ENCODE results near the gene LMO7. TPM values are rescaled to one million over a fixed set of nuclear protein-coding genes. Genes with fewer than 3 reads are reported as not detected.

Gene LMO7
- total and polyA plus RNA-seq, 2 experiments from 2014 or later: 47.2 to 105 TPM

DNA sequence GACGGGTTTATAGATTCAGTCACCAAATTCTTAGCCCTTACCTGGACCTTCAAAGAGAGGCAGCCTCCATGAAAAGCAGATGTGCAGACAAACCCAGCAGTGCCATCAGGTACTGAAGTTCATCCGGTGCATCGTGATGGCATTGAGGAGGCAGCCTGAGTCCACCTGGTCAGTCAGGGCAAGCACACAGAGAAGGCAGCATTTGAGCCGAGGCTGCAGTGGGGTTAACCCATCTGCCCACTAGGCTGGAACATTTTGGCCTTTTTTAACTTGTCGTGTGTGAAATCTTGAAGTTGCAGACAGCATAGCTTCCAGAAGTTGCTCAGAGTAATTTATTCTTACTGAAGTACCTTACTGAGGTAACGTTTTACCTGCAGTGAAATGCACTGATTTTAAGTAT, 4.9 kb downstream of the LMO7 start:
- 97% methylated on average over 6 of the region's 6 CpGs for WGBS (ENCODE audit: low lambda C conversion rate, missing lambda C conversion rate)
- H3K27me3 ChIP-seq: peaks cover 12% of the 10 kb centered on the region
- no peaks in the 10 kb centered on the region for H3K4me1 ChIP-seq (ENCODE audit: insufficient read depth)
- no peak overlapping the region for H3K4me2 ChIP-seq
- peaks cover 3% of the 10 kb centered on the region for H3K79me2 ChIP-seq
- H3K9me2 ChIP-seq (replicated peaks; ENCODE audit: insufficient read depth): no peaks in the 10 kb centered on the region
- no peaks in the 10 kb centered on the region for H3K9me3 ChIP-seq (ENCODE audit: low read depth)
- H4K20me1 ChIP-seq (ENCODE audit: insufficient read depth, poor library complexity, severe bottlenecking): no peaks in the 10 kb centered on the region
- no peak overlapping the region for H3K4me3 ChIP-seq
- no peak for DNase-seq (ENCODE audit: low spot score)
- TF ChIP-seq, protein P1, sequence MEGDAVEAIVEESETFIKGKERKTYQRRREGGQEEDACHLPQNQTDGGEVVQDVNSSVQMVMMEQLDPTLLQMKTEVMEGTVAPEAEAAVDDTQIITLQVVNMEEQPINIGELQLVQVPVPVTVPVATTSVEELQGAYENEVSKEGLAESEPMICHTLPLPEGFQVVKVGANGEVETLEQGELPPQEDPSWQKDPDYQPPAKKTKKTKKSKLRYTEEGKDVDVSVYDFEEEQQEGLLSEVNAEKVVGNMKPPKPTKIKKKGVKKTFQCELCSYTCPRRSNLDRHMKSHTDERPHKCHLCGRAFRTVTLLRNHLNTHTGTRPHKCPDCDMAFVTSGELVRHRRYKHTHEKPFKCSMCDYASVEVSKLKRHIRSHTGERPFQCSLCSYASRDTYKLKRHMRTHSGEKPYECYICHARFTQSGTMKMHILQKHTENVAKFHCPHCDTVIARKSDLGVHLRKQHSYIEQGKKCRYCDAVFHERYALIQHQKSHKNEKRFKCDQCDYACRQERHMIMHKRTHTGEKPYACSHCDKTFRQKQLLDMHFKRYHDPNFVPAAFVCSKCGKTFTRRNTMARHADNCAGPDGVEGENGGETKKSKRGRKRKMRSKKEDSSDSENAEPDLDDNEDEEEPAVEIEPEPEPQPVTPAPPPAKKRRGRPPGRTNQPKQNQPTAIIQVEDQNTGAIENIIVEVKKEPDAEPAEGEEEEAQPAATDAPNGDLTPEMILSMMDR (IDR thresholded peaks at IDR 0.05; ENCODE audit: poor library complexity): no peak
- no peak for TF ChIP-seq EZH2 (IDR thresholded peaks at IDR 0.05; ENCODE audit: borderline replicate concordance)
- TF ChIP-seq EZH2phosphoT487 (IDR thresholded peaks at IDR 0.05; ENCODE audit: low read depth, severe bottlenecking, unreplicated experiment): no peak
- no peak overlapping the region for H2AFZ ChIP-seq
- H3K27ac ChIP-seq: no peak overlapping the region
- H3K36me3 ChIP-seq (replicated peaks; ENCODE audit: insufficient read depth, low read depth): no peaks in the 10 kb centered on the region

DNA sequence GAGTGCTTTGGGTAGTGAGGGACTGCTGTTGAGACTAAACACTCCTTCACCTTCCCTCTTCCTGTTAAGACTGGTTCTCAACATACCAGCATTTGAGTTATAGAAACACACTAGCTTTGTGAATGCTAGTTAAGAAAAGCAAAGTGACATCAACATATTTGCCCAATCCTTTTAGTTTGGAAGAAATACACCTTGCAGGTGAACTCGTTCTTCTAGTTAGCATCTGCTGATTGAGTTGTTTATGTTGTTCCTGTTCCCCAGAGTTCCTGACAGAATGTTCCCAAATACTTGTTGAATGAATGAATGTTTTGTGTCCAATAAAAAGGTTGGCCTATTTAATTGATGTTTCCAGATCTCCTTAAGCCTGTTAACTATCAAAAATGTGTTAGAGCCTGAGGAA, 7.1 kb downstream of the LMO7 start:
- 62% methylated on average over 1 of the region's 1 CpG for WGBS (ENCODE audit: low lambda C conversion rate, missing lambda C conversion rate)
- H3K27me3 ChIP-seq: peaks cover 2% of the 10 kb centered on the region
- no peaks in the 10 kb centered on the region for H3K9me2 ChIP-seq (replicated peaks; ENCODE audit: insufficient read depth)
- no peaks in the 10 kb centered on the region for H3K36me3 ChIP-seq (replicated peaks; ENCODE audit: insufficient read depth, low read depth)
- no peak overlapping the region for H3K4me3 ChIP-seq
- no peaks in the 10 kb centered on the region for H3K9me3 ChIP-seq (ENCODE audit: low read depth)
- H4K20me1 ChIP-seq (ENCODE audit: insufficient read depth, poor library complexity, severe bottlenecking): no peaks in the 10 kb centered on the region
- H3K4me1 ChIP-seq (ENCODE audit: insufficient read depth): no peaks in the 10 kb centered on the region
- no peak overlapping the region for H3K4me2 ChIP-seq
- no peak overlapping the region for H3K27ac ChIP-seq
- TF ChIP-seq EZH2phosphoT487 (IDR thresholded peaks at IDR 0.05; ENCODE audit: low read depth, severe bottlenecking, unreplicated experiment) (no peak), EZH2 (IDR thresholded peaks at IDR 0.05; ENCODE audit: borderline replicate concordance) (no peak)
- TF ChIP-seq, protein P1 (IDR thresholded peaks at IDR 0.05; ENCODE audit: poor library complexity): no peak
- H2AFZ ChIP-seq: no peak overlapping the region
- DNase-seq (ENCODE audit: low spot score): no peak
- peaks cover 3% of the 10 kb centered on the region for H3K79me2 ChIP-seq

DNA sequence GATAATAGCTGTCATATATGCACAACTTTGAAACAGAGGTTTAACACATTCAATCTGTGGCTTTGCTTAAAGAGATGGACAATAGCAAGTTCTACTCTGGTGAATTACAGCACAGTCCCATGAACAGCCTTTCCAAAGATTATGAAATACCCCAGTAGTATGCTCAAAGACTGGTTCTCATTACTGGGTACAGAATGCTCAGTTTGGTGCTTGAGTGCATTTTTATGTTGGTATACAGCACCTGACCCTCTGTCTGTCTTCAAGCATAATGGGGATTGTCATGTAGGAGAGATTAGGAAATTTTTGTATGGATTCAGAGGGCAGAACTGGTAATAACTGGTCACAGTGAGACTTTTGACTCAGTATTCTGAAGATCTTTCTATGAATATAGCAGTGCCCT, 7.6 kb downstream of the LMO7 start:
- H3K4me3 ChIP-seq: no peak overlapping the region
- no peak overlapping the region for H3K27ac ChIP-seq
- H3K9me2 ChIP-seq (replicated peaks; ENCODE audit: insufficient read depth): no peaks in the 10 kb centered on the region
- no peak for TF ChIP-seq EZH2phosphoT487 (IDR thresholded peaks at IDR 0.05; ENCODE audit: low read depth, severe bottlenecking, unreplicated experiment)
- TF ChIP-seq, protein P1 (IDR thresholded peaks at IDR 0.05; ENCODE audit: poor library complexity): no peak
- TF ChIP-seq EZH2 (IDR thresholded peaks at IDR 0.05; ENCODE audit: borderline replicate concordance): no peak
- no peaks in the 10 kb centered on the region for H3K36me3 ChIP-seq (replicated peaks; ENCODE audit: insufficient read depth, low read depth)
- no peak for DNase-seq (ENCODE audit: low spot score)
- no peak overlapping the region for H3K4me2 ChIP-seq
- no peaks in the 10 kb centered on the region for H3K4me1 ChIP-seq (ENCODE audit: insufficient read depth)
- H2AFZ ChIP-seq: no peak overlapping the region
- H3K9me3 ChIP-seq (ENCODE audit: low read depth): no peaks in the 10 kb centered on the region
- no peaks in the 10 kb centered on the region for H4K20me1 ChIP-seq (ENCODE audit: insufficient read depth, poor library complexity, severe bottlenecking)
- peaks cover 3% of the 10 kb centered on the region for H3K79me2 ChIP-seq
- H3K27me3 ChIP-seq: no peaks in the 10 kb centered on the region

DNA sequence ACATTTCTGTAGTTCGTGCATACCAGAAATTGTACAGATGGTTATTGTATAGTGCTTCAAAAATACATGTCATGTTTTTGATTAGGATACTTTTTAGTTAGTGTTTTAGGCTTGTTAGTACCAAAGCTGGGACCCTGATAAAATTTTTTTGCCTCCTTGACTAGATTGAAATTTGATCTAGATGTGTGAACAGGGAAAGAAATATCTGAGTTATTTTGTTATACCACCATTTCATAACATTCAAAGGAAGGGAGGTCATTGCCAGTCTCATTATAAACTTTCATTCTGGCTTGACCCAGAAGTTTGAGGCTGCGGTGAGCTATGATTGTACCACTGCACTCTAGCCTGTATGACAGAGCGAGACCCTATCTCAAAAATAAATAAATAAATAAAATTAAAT, 9.0 kb downstream of the LMO7 start:
- Histone ChIP-seq H3K4me1 (ENCODE audit: insufficient read depth) (no peaks in the 10 kb centered on the region), H3K4me3 (no peak overlapping the region), H3K27me3 (no peaks in the 10 kb centered on the region), H3K4me2 (no peak overlapping the region), H3K79me2 (peaks cover 3% of the 10 kb centered on the region), H3K9me3 (ENCODE audit: low read depth) (no peaks in the 10 kb centered on the region), H4K20me1 (ENCODE audit: insufficient read depth, poor library complexity, severe bottlenecking) (no peaks in the 10 kb centered on the region), H3K27ac (no peak overlapping the region), H2AFZ (no peak overlapping the region), H3K36me3 (replicated peaks; ENCODE audit: insufficient read depth, low read depth) (no peaks in the 10 kb centered on the region), H3K9me2 (replicated peaks; ENCODE audit: insufficient read depth) (no peaks in the 10 kb centered on the region)
- TF ChIP-seq EZH2phosphoT487 (IDR thresholded peaks at IDR 0.05; ENCODE audit: low read depth, severe bottlenecking, unreplicated experiment) (no peak), EZH2 (IDR thresholded peaks at IDR 0.05; ENCODE audit: borderline replicate concordance) (no peak)
- TF ChIP-seq, protein P1 (IDR thresholded peaks at IDR 0.05; ENCODE audit: poor library complexity): no peak
- no peak for DNase-seq (ENCODE audit: low spot score)
- 90% methylated on average over 3 of the region's 3 CpGs for WGBS (ENCODE audit: low lambda C conversion rate, missing lambda C conversion rate)
